ENCODE measurements around the gene SSR3. TPM values are rescaled to one million over a fixed set of nuclear protein-coding genes. Genes with fewer than 3 reads are reported as not detected.

Gene SSR3
- total and polyA plus RNA-seq, 9 of the 15 experiments (the other 6 are each of a cell fraction or from before 2014, with no cell fraction given) = 104 to 464 (median 307) TPM

DNA sequence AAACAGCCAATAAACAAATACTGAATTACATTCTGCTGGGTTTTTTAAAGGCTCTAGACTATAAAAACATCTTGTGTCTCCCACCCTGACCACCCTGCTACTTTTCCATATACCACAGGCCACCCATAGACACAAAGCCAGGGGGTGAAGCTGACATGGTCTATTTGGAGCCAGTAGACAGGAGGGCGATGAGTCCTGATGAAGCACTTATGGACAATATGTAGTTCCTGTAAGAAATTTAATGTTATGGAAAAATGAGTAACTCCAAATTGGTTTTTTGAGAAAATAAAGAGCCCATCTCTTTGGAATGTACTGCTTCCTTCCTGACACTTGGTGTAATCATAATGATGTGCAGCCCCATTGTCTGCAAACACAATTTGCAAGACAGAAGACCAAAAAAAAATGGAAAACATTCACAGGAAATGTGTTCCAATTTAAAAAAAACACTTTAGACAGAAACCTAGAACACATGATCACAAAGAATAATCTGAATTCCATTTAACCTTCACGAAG is 11.8 kb downstream of the SSR3 start:
- Histone ChIP-seq H3K9me1 (ENCODE audit: control insufficient read depth, insufficient read depth, low read length) (no peaks in the 10 kb centered on the region), H2AFZ (ENCODE audit: low read depth, low read length) (no peak overlapping the region), H3K9ac (ENCODE audit: insufficient read depth in 1 of 2, low read depth in 2 of 2, low read length in 2 of 2) (no peak overlapping the region), H4K20me1 (replicated peaks; ENCODE audit: control insufficient read depth, insufficient read depth, low read length) (no peaks in the 10 kb centered on the region), H3K9me3 (replicated peaks; ENCODE audit: control insufficient read depth, insufficient read depth, low read depth, low read length) (no peaks in the 10 kb centered on the region), H3K4me3 (no peak overlapping the region), H3K4me2 (ENCODE audit: insufficient read depth, low read length) (no peak overlapping the region), H3K27me3 (ENCODE audit: control insufficient read depth in 2 of 2, insufficient read depth in 2 of 2, low read length in 2 of 2) (no peaks in the 10 kb centered on the region), H3K36me3 (ENCODE audit: control insufficient read depth, insufficient read depth, low read length) (peaks cover 98% of the 10 kb centered on the region), H3K4me1 (replicated peaks in 1 of 2; ENCODE audit: control insufficient read depth in 2 of 2, insufficient read depth in 2 of 2, low read length in 2 of 2) (no peaks in the 10 kb centered on the region; a peak in 1 of 5 replicates), H3K27ac (ENCODE audit: extremely low read depth, low read depth, low read length) (no peak overlapping the region), H3K79me2 (ENCODE audit: control insufficient read depth, insufficient read depth, low read length) (peaks cover 32% of the 10 kb centered on the region)
- in situ Hi-C loops (cut with MboI) (loop anchor here (25.0 kb wide), 1 partner anchor 594 kb away; no protein-coding TSS in a partner anchor), intact Hi-C loops (cut with micrococcal nuclease) (no loop called here)
- CTCF ChIA-PET (ENCODE audit: low intra/inter-chr PET ratio) = no interaction called here
- FAIRE-seq = no peak
- TF ChIP-seq CEBPB (tag; IDR thresholded peaks at IDR 0.05) (no peak), DPF2 (IDR thresholded peaks at IDR 0.05) (no peak), E4F1 (CRISPR knock-in tag; IDR thresholded peaks at IDR 0.05; ENCODE audit: borderline replicate concordance) (no peak), NR2C1 (IDR thresholded peaks at IDR 0.05) (no peak), NR2C1 (tag; IDR thresholded peaks at IDR 0.05) (no peak), SIN3A (IDR thresholded peaks at IDR 0.05; ENCODE audit: borderline replicate concordance in 2 of 2, control insufficient read depth in 1 of 2, low read depth in 2 of 2, low read length in 2 of 2) (no peak), E2F8 (IDR thresholded peaks at IDR 0.05; ENCODE audit: low read depth, partially characterized antibody) (no peak), FUS (optimal IDR thresholded peaks at IDR 0.05; ENCODE audit: low read depth, low read length) (no peak), CXXC5 (CRISPR knock-in tag; IDR thresholded peaks at IDR 0.05) (no peak)
- TF ChIP-seq, protein P1, sequence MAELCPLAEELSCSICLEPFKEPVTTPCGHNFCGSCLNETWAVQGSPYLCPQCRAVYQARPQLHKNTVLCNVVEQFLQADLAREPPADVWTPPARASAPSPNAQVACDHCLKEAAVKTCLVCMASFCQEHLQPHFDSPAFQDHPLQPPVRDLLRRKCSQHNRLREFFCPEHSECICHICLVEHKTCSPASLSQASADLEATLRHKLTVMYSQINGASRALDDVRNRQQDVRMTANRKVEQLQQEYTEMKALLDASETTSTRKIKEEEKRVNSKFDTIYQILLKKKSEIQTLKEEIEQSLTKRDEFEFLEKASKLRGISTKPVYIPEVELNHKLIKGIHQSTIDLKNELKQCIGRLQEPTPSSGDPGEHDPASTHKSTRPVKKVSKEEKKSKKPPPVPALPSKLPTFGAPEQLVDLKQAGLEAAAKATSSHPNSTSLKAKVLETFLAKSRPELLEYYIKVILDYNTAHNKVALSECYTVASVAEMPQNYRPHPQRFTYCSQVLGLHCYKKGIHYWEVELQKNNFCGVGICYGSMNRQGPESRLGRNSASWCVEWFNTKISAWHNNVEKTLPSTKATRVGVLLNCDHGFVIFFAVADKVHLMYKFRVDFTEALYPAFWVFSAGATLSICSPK (IDR thresholded peaks at IDR 0.05; ENCODE audit: borderline replicate concordance) = no peak
- TF ChIP-seq, protein P2, sequence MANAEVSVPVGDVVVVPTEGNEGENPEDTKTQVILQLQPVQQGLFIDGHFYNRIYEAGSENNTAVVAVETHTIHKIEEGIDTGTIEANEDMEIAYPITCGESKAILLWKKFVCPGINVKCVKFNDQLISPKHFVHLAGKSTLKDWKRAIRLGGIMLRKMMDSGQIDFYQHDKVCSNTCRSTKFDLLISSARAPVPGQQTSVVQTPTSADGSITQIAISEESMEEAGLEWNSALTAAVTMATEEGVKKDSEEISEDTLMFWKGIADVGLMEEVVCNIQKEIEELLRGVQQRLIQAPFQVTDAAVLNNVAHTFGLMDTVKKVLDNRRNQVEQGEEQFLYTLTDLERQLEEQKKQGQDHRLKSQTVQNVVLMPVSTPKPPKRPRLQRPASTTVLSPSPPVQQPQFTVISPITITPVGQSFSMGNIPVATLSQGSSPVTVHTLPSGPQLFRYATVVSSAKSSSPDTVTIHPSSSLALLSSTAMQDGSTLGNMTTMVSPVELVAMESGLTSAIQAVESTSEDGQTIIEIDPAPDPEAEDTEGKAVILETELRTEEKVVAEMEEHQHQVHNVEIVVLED (CRISPR knock-in tag; IDR thresholded peaks at IDR 0.05) = no peak
- TF ChIP-seq, protein P3, sequence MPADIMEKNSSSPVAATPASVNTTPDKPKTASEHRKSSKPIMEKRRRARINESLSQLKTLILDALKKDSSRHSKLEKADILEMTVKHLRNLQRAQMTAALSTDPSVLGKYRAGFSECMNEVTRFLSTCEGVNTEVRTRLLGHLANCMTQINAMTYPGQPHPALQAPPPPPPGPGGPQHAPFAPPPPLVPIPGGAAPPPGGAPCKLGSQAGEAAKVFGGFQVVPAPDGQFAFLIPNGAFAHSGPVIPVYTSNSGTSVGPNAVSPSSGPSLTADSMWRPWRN (IDR thresholded peaks at IDR 0.05; ENCODE audit: low read depth) = no peak
- 100% methylated on average over 2 of the region's 2 CpGs for WGBS (ENCODE audit: insufficient coverage, low coverage, missing lambda C conversion rate)
- POLR2A ChIA-PET = interaction anchor here (0.5 to 3.5 kb wide), 7 partner anchors 8 to 538 kb away, joined by 3 to 22 read pairs (median 5); partner anchors contain the start of genes SSR3 and TIPARP
- no peak for ATAC-seq
- BruUV-seq (replicated peaks) = no TSS peak
- no peak for DNase-seq (ENCODE audit: extremely low read depth in 1 of 4, low spot score in 3 of 4)
